ENCODE data around the gene FOXO3. TPM values are rescaled to one million over a fixed set of nuclear protein-coding genes. Genes with fewer than 3 reads are reported as not detected.

FOXO3 gene
- total and polyA plus RNA-seq, 2 of the 13 experiments (the other 11 are each of a cell fraction or from before 2014, with no cell fraction given): 16.0 to 22.5 TPM

DNA sequence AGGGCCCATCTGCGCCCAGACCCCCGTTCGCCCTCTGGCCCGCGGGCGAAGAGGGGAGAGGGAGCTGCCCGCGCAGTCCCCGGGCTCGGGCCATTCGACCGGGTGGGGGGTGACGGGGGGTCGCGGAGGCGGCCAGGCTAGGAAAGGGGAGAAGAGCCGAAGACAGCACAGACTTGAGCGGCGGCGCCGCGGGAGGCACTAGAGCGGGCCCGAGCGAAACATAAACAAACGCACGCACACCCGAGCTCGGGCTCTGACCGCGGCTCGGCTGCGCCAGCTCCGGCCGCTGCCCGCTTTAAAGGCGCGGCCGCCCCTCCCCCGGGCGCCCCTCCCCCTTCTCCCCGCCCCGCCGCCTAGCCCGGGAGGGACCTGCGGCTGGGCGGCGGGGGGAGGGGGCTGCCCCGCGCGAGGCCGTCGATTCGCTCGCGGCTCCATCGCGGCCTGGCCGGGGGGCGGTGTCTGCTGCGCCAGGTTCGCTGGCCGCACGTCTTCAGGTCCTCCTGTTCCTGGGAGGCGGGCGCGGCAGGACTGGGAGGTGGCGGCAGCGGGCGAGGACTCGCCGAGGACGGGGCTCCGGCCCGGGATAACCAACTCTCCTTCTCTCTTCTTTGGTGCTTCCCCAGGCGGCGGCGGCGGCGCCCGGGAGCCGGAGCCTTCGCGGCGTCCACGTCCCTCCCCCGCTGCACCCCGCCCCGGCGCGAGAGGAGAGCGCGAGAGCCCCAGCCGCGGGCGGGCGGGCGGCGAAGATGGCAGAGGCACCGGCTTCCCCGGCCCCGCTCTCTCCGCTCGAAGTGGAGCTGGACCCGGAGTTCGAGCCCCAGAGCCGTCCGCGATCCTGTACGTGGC, at the start of gene FOXO3 (continued):
- TF ChIP-seq POLR2AphosphoS2 (IDR thresholded peaks at IDR 0.05; ENCODE audit: low read depth, low read length): no peak
- peak; percentile 73; the same call in 1 of the 2 replicates for TF ChIP-seq GATA4 (IDR thresholded peaks at IDR 0.05; ENCODE audit: borderline replicate concordance, low read depth)
- peak; percentile 71 for TF ChIP-seq ZNF547 (CRISPR knock-in tag; IDR thresholded peaks at IDR 0.05)
- no peak for TF ChIP-seq ZNF496 (CRISPR knock-in tag; IDR thresholded peaks at IDR 0.05; ENCODE audit: insufficient replicate concordance)
- TF ChIP-seq THAP11 (CRISPR knock-in tag; IDR thresholded peaks at IDR 0.05): peak; percentile 39; the same call in 1 of the 2 replicates
- TF ChIP-seq CHD2 (IDR thresholded peaks at IDR 0.05; ENCODE audit: low read depth, low read length): peak; percentile 55; the same call in 1 of the 2 replicates
- peak; percentile 27; the same call in 1 of the 2 replicates for TF ChIP-seq HOXA9 (CRISPR knock-in tag; IDR thresholded peaks at IDR 0.05; ENCODE audit: borderline replicate concordance)
- peak; percentile 72 for TF ChIP-seq CCDC6 (CRISPR knock-in tag; IDR thresholded peaks at IDR 0.05)

DNA sequence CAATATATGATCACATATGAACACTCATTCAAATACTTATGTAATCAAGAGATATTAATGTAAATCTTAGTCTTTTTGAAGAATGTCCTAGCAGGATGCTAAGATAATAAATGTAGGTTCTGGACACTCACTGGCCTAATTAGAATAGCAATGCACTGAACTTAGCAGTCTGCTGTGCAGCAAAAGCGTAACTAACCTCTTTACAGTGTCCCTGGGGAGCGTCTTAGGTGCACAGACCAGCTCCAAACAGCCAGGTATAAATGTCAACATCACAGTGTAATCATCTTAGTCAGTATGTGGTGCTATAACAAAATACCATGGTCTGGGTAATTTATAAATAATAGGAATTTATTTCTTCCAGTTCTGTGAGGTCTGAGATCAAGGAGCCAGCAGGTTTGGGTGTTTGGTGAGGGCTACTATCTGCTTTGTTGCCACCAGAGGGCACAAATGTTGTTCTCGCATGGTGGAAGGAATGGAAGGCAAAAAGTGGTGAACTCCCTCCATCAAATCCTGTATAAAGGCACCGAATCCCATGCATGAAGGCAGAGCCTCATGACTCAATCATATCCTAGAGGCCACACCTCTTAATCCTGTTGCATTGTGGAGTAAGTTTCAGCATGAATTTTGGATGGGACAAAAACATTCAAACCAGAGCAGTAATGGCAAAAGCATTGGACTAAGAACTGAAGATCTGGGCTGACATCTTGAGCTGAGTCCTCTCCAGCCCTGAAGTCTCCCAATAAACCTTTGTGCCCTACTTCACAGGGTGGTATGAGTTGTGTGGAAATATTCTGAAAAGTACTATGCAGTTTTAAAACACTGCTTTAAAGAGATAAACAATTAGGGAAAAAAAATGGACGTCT, 41.8 kb upstream of the FOXO3 start:
- peak; percentile 84 for FAIRE-seq
- no TSS peak for BruUV-seq (replicated peaks)
- in situ Hi-C loops (cut with HindIII; ENCODE audit: extremely low pct_ligation_motif_present, low pct_unique_long_range_greater_than_20kb): loop anchor here (25.0 kb wide), 1 partner anchor 532 kb away; no protein-coding TSS in a partner anchor
- no peak for TF ChIP-seq SMARCE1 (IDR thresholded peaks at IDR 0.05; ENCODE audit: borderline replicate concordance)
- TF ChIP-seq, protein P1, sequence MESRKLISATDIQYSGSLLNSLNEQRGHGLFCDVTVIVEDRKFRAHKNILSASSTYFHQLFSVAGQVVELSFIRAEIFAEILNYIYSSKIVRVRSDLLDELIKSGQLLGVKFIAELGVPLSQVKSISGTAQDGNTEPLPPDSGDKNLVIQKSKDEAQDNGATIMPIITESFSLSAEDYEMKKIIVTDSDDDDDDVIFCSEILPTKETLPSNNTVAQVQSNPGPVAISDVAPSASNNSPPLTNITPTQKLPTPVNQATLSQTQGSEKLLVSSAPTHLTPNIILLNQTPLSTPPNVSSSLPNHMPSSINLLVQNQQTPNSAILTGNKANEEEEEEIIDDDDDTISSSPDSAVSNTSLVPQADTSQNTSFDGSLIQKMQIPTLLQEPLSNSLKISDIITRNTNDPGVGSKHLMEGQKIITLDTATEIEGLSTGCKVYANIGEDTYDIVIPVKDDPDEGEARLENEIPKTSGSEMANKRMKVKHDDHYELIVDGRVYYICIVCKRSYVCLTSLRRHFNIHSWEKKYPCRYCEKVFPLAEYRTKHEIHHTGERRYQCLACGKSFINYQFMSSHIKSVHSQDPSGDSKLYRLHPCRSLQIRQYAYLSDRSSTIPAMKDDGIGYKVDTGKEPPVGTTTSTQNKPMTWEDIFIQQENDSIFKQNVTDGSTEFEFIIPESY (CRISPR knock-in tag; IDR thresholded peaks at IDR 0.05): no peak
- TF ChIP-seq CBX5 (CRISPR knock-in tag; IDR thresholded peaks at IDR 0.05; ENCODE audit: borderline replicate concordance): no peak
- TF ChIP-seq, protein P2, sequence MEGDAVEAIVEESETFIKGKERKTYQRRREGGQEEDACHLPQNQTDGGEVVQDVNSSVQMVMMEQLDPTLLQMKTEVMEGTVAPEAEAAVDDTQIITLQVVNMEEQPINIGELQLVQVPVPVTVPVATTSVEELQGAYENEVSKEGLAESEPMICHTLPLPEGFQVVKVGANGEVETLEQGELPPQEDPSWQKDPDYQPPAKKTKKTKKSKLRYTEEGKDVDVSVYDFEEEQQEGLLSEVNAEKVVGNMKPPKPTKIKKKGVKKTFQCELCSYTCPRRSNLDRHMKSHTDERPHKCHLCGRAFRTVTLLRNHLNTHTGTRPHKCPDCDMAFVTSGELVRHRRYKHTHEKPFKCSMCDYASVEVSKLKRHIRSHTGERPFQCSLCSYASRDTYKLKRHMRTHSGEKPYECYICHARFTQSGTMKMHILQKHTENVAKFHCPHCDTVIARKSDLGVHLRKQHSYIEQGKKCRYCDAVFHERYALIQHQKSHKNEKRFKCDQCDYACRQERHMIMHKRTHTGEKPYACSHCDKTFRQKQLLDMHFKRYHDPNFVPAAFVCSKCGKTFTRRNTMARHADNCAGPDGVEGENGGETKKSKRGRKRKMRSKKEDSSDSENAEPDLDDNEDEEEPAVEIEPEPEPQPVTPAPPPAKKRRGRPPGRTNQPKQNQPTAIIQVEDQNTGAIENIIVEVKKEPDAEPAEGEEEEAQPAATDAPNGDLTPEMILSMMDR (CRISPR knock-in tag; IDR thresholded peaks at IDR 0.05): peak; percentile 58
- TF ChIP-seq, protein P3, sequence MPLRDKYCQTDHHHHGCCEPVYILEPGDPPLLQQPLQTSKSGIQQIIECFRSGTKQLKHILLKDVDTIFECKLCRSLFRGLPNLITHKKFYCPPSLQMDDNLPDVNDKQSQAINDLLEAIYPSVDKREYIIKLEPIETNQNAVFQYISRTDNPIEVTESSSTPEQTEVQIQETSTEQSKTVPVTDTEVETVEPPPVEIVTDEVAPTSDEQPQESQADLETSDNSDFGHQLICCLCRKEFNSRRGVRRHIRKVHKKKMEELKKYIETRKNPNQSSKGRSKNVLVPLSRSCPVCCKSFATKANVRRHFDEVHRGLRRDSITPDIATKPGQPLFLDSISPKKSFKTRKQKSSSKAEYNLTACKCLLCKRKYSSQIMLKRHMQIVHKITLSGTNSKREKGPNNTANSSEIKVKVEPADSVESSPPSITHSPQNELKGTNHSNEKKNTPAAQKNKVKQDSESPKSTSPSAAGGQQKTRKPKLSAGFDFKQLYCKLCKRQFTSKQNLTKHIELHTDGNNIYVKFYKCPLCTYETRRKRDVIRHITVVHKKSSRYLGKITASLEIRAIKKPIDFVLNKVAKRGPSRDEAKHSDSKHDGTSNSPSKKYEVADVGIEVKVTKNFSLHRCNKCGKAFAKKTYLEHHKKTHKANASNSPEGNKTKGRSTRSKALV (CRISPR knock-in tag; IDR thresholded peaks at IDR 0.05): no peak
- TF ChIP-seq SRSF9 (IDR thresholded peaks at IDR 0.05; ENCODE audit: borderline replicate concordance, insufficient read depth, low read depth, low read length, poor library complexity, severe bottlenecking): no peak
- peak; percentile 42 for TF ChIP-seq STAG1 (CRISPR knock-in tag; IDR thresholded peaks at IDR 0.05)

More for the DNA sequence above, 41.8 kb upstream of the FOXO3 start:
- 71% methylated on average over 5 of the region's 5 CpGs for whole genome bisulfite sequencing (ENCODE audit: low lambda C conversion rate)
- Histone ChIP-seq H2AFZ (ENCODE audit: low read length) (no peak overlapping the region), H3K9me3 (ENCODE audit: low read length) (no peaks in the 10 kb centered on the region), H3K36me3 (replicated peaks in 1 of 2; ENCODE audit: control insufficient read depth in 1 of 2, insufficient read depth in 2 of 2, low read length in 2 of 2) (peaks cover 2 to 9% of the 10 kb centered on the region in 2 experiments; a peak in 3 of 5 replicates), H3K27me3 (ENCODE audit: control insufficient read depth in 1 of 2, insufficient read depth in 2 of 2, low read length in 2 of 2) (no peaks in the 10 kb centered on the region), H3K4me1 (ENCODE audit: insufficient read depth, low read length) (no peaks in the 10 kb centered on the region), H3K4me3 (replicated peaks in 1 of 3; ENCODE audit: insufficient read depth in 1 of 3, low read depth in 2 of 3, low read length in 3 of 3) (no peak overlapping the region), H3K4me2 (ENCODE audit: low read depth, low read length) (no peak overlapping the region), H3K9ac (ENCODE audit: insufficient read depth, low read depth, low read length) (no peak overlapping the region), H4K20me1 (ENCODE audit: insufficient read depth, low read length) (no peaks in the 10 kb centered on the region), H3K79me2 (ENCODE audit: insufficient read depth, low read length) (no peaks in the 10 kb centered on the region), H3K27ac (ENCODE audit: extremely low read length, insufficient read depth, low read length) (no peak overlapping the region)
- CTCF ChIA-PET (ENCODE audit: low intra/inter-chr PET ratio, low total read pairs): no interaction called here
- POLR2A ChIA-PET: no interaction called here
- DNase-seq (ENCODE audit: low spot score): peak; percentile 24
- peak; percentile 75 for ATAC-seq
- intact Hi-C loops (cut with micrococcal nuclease; ENCODE audit: unreplicated experiment): no loop called here
